ENCODE results near the gene GPR160. TPM values are rescaled to one million over a fixed set of nuclear protein-coding genes. Genes with fewer than 3 reads are reported as not detected.

GPR160 gene
- total and polyA plus RNA-seq, 4 donors = 0.99 to 7.2 (median 1.7) TPM

GRCh38 chr3:170062769-170063168 is 25.0 kb downstream of the GPR160 start:
- Histone ChIP-seq H3K9ac (ENCODE audit: low read depth in 1 of 2, low read length in 2 of 2) (no peak overlapping the region), H3K9me3 (ENCODE audit: control insufficient read depth in 4 of 4, low read length in 3 of 4) (no peaks in the 10 kb centered on the region), H3K27ac (ENCODE audit: low read depth in 1 of 2, low read length in 2 of 2) (no peak overlapping the region), H3K4me1 (ENCODE audit: control insufficient read depth in 4 of 4, insufficient read depth in 4 of 4, low read length in 3 of 4) (no peaks in the 10 kb centered on the region), H3K36me3 (ENCODE audit: control insufficient read depth in 4 of 4, insufficient read depth in 3 of 4, low read depth in 1 of 4, low read length in 3 of 4) (no peaks in the 10 kb centered on the region), H3K27me3 (ENCODE audit: control insufficient read depth in 4 of 4, insufficient read depth in 4 of 4, low read length in 3 of 4) (no peaks in the 10 kb centered on the region), H3K4me3 (ENCODE audit: low read depth in 1 of 3, low read length in 3 of 3) (no peak overlapping the region)
- TF ChIP-seq, protein P1, sequence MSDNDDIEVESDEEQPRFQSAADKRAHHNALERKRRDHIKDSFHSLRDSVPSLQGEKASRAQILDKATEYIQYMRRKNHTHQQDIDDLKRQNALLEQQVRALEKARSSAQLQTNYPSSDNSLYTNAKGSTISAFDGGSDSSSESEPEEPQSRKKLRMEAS (IDR thresholded peaks at IDR 0.05) = no peak
- TF ChIP-seq HNF4G (IDR thresholded peaks at IDR 0.05) = no peak
- no peak for TF ChIP-seq YY1 (IDR thresholded peaks at IDR 0.05)
- TF ChIP-seq SP1 (IDR thresholded peaks at IDR 0.05) = no peak
- no peak for TF ChIP-seq EGR1 (IDR thresholded peaks at IDR 0.05; ENCODE audit: low read depth in 2 of 2)
- TF ChIP-seq RAD21 (IDR thresholded peaks at IDR 0.05) = no peak
- TF ChIP-seq, protein P2, sequence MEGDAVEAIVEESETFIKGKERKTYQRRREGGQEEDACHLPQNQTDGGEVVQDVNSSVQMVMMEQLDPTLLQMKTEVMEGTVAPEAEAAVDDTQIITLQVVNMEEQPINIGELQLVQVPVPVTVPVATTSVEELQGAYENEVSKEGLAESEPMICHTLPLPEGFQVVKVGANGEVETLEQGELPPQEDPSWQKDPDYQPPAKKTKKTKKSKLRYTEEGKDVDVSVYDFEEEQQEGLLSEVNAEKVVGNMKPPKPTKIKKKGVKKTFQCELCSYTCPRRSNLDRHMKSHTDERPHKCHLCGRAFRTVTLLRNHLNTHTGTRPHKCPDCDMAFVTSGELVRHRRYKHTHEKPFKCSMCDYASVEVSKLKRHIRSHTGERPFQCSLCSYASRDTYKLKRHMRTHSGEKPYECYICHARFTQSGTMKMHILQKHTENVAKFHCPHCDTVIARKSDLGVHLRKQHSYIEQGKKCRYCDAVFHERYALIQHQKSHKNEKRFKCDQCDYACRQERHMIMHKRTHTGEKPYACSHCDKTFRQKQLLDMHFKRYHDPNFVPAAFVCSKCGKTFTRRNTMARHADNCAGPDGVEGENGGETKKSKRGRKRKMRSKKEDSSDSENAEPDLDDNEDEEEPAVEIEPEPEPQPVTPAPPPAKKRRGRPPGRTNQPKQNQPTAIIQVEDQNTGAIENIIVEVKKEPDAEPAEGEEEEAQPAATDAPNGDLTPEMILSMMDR (IDR thresholded peaks at IDR 0.05; ENCODE audit: low read depth, low read length, missing input control) = no peak
- no peak for TF ChIP-seq FOXA1 (IDR thresholded peaks at IDR 0.05)
- TF ChIP-seq, protein P3, sequence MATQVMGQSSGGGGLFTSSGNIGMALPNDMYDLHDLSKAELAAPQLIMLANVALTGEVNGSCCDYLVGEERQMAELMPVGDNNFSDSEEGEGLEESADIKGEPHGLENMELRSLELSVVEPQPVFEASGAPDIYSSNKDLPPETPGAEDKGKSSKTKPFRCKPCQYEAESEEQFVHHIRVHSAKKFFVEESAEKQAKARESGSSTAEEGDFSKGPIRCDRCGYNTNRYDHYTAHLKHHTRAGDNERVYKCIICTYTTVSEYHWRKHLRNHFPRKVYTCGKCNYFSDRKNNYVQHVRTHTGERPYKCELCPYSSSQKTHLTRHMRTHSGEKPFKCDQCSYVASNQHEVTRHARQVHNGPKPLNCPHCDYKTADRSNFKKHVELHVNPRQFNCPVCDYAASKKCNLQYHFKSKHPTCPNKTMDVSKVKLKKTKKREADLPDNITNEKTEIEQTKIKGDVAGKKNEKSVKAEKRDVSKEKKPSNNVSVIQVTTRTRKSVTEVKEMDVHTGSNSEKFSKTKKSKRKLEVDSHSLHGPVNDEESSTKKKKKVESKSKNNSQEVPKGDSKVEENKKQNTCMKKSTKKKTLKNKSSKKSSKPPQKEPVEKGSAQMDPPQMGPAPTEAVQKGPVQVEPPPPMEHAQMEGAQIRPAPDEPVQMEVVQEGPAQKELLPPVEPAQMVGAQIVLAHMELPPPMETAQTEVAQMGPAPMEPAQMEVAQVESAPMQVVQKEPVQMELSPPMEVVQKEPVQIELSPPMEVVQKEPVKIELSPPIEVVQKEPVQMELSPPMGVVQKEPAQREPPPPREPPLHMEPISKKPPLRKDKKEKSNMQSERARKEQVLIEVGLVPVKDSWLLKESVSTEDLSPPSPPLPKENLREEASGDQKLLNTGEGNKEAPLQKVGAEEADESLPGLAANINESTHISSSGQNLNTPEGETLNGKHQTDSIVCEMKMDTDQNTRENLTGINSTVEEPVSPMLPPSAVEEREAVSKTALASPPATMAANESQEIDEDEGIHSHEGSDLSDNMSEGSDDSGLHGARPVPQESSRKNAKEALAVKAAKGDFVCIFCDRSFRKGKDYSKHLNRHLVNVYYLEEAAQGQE (IDR thresholded peaks at IDR 0.05) = no peak
- no peak for TF ChIP-seq TAF1 (conservative IDR thresholded peaks at IDR 0.05)
- TF ChIP-seq HNF4A (conservative IDR thresholded peaks at IDR 0.05) = no peak
- no peak for TF ChIP-seq JUND (IDR thresholded peaks at IDR 0.05)
- TF ChIP-seq, protein P4, sequence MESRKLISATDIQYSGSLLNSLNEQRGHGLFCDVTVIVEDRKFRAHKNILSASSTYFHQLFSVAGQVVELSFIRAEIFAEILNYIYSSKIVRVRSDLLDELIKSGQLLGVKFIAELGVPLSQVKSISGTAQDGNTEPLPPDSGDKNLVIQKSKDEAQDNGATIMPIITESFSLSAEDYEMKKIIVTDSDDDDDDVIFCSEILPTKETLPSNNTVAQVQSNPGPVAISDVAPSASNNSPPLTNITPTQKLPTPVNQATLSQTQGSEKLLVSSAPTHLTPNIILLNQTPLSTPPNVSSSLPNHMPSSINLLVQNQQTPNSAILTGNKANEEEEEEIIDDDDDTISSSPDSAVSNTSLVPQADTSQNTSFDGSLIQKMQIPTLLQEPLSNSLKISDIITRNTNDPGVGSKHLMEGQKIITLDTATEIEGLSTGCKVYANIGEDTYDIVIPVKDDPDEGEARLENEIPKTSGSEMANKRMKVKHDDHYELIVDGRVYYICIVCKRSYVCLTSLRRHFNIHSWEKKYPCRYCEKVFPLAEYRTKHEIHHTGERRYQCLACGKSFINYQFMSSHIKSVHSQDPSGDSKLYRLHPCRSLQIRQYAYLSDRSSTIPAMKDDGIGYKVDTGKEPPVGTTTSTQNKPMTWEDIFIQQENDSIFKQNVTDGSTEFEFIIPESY (IDR thresholded peaks at IDR 0.05) = no peak
- WGBS = 95% methylated on average over 16 of the region's 16 CpGs
- DNase-seq (ENCODE audit: low spot score) = no peak

GRCh38 chr3:170063691-170064090 is 25.9 kb downstream of the GPR160 start:
- no peak overlapping the region for H3K27ac ChIP-seq (ENCODE audit: low read depth in 1 of 2, low read length in 2 of 2)
- H3K4me1 ChIP-seq (ENCODE audit: control insufficient read depth in 4 of 4, insufficient read depth in 4 of 4, low read length in 3 of 4) = no peaks in the 10 kb centered on the region
- H3K9me3 ChIP-seq (ENCODE audit: control insufficient read depth in 4 of 4, low read length in 3 of 4) = no peaks in the 10 kb centered on the region
- no peaks in the 10 kb centered on the region for H3K36me3 ChIP-seq (ENCODE audit: control insufficient read depth in 4 of 4, insufficient read depth in 3 of 4, low read depth in 1 of 4, low read length in 3 of 4)
- no peak for TF ChIP-seq RXRA (IDR thresholded peaks at IDR 0.05)
- WGBS = 95% methylated on average over 15 of the region's 15 CpGs
- no peak overlapping the region for H3K9ac ChIP-seq (ENCODE audit: low read depth in 1 of 2, low read length in 2 of 2)
- H3K27me3 ChIP-seq (ENCODE audit: control insufficient read depth in 4 of 4, insufficient read depth in 4 of 4, low read length in 3 of 4) = no peaks in the 10 kb centered on the region
- H3K4me3 ChIP-seq (ENCODE audit: low read depth in 1 of 3, low read length in 3 of 3) = no peak overlapping the region
- no peak for DNase-seq (ENCODE audit: low spot score)

Data from liver (tissue), 9 donors.